HG03066 (cell line): ENCODE data around the gene CDH15.
A peak's percentile ranks its signal among the peaks of the same experiment; 100 is the strongest.
"Not testable (repeated sequence)": the region's sequence is repeated elsewhere in the genome, so short reads cannot be mapped to it uniquely, and the experiment has no call there.

Experiments
- ATAC-seq: cut with Tn5 transposase; IDR thresholded peaks from one replicate; pipeline ENCODE4 v1.9.1; 2021; ENCODE audit warnings: low read depth; ENCODE audit not compliant: unreplicated experiment

The CDH15 gene

DNA sequence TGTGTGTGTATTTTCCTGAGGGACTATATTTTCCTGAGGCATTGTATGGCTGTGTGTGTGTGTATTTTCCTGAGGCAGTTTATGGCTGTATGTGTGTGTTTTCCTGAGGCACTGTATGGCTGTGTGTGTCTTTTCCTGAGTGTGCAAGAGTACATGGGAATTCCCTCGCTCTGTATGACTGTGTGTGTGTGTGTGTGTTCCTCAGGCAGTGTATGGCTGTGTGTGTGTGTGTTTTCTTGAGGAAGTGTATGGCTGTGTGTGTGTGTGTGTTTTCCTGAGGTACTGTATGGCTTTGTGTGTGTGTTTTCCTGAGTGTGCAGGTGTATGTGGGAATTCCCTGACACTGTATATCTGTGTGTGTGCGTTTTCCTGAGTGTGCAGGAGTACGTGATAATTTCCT lies 50.1 kb downstream of the CDH15 start:
- no peak for ATAC-seq

DNA sequence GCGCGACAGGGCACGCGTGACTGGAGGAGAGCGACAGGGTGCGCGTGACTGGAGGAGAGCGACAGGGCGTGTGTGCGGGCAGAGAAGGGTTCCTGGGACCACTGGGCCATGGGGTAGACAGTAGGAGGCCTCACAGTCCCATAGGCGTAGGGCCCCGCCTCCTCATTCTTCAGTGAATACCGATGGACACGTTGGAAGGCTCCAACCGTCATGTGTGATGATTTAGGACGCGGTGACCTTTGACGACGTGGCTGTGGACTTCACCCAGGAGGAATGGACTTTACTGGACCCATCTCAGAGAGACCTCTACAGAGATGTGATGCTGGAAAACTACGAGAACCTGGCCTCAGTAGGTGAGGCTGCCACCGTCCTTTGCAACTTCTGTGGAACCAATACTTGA lies 51.4 kb downstream of the CDH15 start:
- ATAC-seq: no peak

DNA sequence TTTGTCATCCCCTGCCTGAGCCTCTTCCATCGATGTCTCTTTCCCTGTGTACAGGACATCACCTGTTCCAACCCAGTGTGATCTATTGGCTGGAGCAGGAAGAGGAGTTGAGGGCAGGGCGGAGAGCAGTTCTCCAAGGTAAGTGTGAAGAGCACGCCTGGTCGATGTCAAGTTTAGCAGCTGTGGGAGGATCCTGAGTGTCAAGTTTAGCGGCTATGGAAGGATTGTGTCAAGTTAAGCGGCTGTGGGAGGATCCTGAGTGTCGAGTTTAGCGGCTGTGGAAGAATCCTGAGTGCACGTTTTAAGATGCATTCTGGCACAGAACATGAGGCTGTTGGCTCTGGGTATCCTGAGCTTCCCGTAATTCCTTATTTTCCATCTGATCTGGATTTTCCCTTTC lies 53.1 kb downstream of the CDH15 start:
- ATAC-seq: no peak

DNA sequence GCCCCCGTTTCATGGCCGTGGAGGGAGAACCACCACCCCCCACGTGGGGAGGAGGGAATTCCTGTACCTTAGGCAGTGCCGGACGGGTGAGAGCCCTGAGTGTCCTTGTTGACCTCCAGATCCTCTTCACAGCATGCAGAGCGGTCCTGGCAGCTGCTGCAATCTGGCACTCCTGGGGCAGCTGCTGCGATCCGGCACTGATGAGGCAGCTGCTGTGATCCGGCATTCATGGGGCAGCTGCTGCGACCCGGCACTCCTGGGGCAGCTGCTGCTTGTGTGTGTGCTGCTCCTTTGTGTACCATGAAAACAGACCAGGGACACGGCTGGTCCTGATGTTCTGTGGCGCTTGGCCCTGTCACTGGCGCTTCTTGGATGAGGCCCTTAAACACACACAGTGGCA lies 58.7 kb downstream of the CDH15 start:
- ATAC-seq: no peak

DNA sequence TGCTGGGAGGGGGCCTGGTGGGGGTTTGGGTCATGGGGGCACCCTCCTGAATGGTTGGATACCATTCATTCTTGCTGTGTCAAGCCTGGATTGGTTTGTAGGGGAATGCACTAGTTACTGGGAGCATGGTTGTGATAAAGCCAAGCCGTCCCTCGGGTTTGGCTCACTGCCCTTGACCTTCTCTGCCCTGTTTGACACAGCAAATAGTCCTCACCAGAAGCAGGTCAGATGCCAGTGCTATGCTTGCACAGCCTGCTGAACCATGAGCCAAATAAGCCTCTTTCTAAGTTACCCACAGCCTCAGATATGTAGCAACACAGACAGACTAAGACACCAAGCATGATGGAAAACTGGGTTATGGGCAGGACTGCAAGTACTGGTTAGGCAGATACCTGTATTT lies 60.6 kb downstream of the CDH15 start:
- no peak for ATAC-seq

DNA sequence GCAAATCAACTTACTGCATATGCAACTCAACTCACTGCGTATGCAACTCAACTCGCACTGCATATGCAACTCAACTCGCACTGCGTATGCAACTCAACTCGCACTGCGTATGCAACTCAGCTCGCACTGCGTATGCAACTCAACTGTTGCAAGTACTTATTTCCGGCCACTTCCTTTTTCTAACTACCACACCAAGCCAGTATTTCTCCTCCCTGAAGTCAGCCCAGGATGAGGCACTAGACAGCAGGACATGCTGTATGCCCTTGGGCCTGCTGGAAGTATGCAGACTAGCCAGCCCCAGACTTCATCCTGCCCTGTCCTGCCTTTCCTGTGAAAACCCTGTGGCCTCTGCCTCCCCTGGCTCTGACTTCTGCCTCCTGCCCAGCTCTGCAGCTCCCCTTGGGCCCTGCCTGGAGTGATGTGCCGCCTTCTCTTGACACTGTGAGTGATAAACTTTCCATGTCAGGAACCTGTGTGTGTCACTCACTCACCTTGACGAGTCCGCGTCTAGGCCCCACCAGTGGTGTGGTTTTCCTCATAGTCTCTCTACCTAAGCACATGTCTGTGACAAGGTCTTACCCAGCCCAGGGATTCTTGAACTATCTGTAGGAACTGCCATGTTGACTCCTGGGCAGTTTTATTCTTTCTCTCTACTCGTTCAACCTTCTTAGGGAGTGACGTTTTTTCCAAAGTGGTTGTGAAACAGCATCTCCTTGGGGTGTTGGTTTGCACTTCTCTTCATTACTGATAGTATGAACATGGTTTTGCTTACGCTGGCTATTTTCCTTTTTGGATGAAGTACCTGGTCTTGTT lies 62.3 kb downstream of the CDH15 start:
- no peak for ATAC-seq

DNA sequence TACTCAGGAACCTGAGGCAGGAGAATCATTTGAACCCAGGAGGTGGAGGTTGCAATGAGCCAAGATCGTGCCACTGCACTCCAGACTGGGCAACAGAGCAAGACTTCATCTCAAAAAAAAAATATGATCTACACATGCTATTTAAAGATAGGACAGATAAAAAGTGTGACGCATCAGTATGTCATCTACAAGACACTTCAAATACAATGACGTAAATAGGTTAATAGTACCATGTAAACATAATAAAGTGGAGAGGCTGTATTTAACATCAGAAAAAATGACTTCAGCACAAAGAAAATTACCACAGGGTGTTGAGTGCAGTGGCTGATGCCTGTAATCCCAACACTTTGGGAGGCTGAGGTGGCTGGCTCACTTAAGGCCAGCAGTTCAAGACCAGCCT lies 66.2 kb downstream of the CDH15 start:
- no peak for ATAC-seq

DNA sequence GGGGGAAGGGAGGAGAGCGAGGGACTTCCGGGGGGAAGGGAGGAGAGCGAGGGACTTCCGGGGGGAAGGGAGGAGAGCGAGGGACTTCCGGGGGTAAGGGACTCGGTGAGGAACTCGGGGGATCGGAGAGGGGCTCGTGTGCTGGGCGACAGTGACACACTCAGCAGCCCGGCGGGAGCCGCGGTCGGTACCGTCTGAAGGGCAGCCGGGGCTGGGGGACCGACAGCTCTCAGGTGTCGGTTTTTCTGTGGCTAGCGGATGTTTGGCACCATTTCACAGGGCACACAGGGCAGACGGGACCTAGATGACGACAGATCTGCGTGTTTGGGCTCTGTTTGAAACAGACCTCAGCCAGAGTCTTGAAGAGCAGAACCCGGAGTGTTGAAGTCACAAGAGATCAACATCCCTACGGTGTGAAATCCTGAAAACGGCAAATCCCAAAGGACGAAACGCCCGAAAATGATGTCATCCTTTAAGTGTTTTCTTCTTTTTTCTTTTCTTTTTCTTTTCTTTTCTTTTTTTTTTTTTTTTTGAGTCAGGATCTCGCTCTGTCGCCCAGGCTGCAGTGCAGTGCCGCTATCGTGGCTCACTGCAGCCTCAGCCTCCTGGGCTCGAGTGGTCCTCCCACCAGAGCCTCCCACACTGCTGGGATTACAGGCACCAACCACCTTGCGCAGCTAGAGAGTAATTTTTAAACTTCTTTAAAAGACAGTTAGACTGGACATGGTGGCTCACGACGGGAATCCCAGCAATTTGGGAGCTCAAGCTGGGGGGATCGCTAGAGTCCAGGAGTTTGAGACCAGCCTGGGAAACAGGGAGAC lies 69.8 kb downstream of the CDH15 start:
- peak; percentile 75 for ATAC-seq

DNA sequence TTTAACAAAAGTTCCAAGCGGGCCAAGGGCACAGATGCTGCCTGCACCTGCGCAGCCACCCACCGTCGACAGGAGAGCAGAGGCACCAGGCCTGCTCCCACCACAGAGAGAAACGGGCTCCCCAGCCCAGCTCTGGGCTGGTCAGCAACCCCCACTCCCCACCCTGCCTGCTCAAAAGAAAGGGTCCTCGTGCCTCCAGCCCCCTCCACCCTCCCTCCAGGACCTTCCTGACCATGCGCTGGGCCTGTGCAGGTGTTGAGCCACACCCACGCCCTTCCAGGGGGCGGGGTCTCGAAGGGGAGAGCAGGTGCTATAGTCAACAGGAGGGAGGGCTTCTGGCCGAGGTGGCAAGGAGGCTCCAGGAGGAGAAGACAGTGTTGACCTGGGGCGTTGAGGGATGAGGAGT lies 71.2 kb downstream of the CDH15 start:
- no peak for ATAC-seq

DNA sequence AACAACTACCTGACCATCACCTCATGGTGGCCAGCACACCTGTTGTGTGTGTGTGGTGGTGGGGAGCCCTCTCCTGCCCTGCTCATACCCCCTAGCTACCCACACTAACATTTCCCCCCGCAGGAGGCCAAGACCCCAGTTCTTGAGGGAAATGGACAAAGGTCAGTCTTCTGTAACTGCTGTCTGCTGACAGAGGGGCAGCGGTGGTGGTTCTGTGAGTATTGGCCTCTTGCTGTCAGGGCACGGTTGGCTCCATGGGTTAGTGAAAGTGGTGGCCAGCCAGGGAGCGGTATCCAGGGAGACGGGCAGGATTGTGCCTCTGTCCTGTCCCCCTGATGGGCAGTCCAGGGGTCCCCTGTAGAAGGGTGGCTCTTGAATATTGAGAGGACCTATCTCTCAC lies 72.1 kb downstream of the CDH15 start:
- ATAC-seq: no peak

DNA sequence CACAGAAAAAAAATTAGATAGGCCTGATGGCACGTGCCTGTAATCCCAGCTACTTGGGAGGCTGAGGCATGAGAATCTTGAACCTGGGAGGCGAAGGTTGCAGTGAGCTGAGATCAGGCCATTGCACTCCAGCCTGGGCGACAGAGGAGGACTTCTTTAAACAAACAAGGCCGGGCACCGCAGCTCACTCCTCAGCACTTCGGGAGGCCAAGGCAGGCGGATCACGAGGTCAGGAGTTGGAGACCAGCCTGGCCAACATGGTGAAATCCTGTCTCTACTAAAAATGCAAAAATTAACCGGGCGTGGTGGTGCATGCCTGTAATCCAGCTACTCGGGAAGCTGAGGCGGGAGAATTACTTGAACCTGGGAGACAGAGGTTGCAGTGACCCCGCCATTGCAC lies 72.7 kb downstream of the CDH15 start:
- not testable (repeated sequence) for ATAC-seq

DNA sequence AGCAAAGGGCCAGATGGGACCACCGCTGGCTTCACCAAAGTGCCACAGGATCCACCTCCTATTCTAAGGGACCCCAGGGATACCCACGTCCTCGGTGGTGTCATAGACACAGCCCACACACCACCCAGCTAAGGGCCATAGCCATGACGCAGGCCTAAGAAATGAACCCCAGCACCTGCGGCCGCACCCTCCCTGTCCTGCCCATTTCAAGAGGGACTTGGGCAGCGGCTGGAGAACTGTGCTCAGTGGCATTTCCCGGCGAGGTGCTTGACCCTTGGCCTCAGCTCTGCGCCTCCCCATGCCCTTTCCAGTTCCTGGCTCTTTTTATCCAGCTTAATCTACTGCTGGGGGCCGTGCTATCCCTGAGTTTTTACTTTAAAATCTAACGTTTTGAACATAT lies 73.2 kb downstream of the CDH15 start:
- ATAC-seq: no peak
